Neural cell (in vitro differentiated cells): ENCODE data around the gene SPRR2F.

Experiments
- CTCF ChIP-seq: fragments of 450-650 bp; IDR thresholded peaks from 2 replicates; pipeline ENCODE4 v1.5.1; 2014; ENCODE audit warnings: antibody characterized with exemption, mild to moderate bottlenecking, moderate library complexity; ENCODE audit not compliant: poor library complexity, severe bottlenecking
- EP300 ChIP-seq: fragments of 450-650 bp; conservative IDR thresholded peaks from 2 replicates; pipeline ENCODE4 v1.6.1; 2014; ENCODE audit warnings: antibody characterized with exemption, mild to moderate bottlenecking, moderate library complexity; ENCODE audit not compliant: poor library complexity, severe bottlenecking
- EZH2 ChIP-seq: fragments of 200-600, 300-800 bp; shearing (Covaris generic), sonication (generic); IDR thresholded peaks from 2 replicates; pipeline ENCODE4 v1.6.1; 2014; ENCODE audit warnings: antibody characterized with exemption, low read length, borderline replicate concordance, mild to moderate bottlenecking; ENCODE audit not compliant: insufficient read depth, poor library complexity, severe bottlenecking
- MXI1 ChIP-seq: fragments of 450-650 bp; conservative IDR thresholded peaks from 2 replicates; pipeline ENCODE4 v1.6.1; 2014; ENCODE audit warnings: antibody characterized with exemption, mild to moderate bottlenecking; ENCODE audit not compliant: poor library complexity, severe bottlenecking
- POLR2AphosphoS5 ChIP-seq: IDR thresholded peaks from 2 replicates; pipeline ENCODE4 v1.6.1; 2012
- RAD21 ChIP-seq: fragments of 450-650 bp; conservative IDR thresholded peaks from 2 replicates; pipeline ENCODE4 v1.6.1; 2014; ENCODE audit warnings: antibody characterized with exemption, mild to moderate bottlenecking, moderate library complexity
- REST ChIP-seq: IDR thresholded peaks from 2 replicates; pipeline ENCODE4 v1.6.1; 2012; ENCODE audit warnings: borderline replicate concordance
- TAF1 ChIP-seq: IDR thresholded peaks from 2 replicates; pipeline ENCODE4 v1.6.1; 2012; ENCODE audit warnings: low read depth

- no peak for TF ChIP-seq RAD21
- no peak for TF ChIP-seq CTCF
- TF ChIP-seq POLR2AphosphoS5 = no peak
- no peak for TF ChIP-seq EZH2
- no peak for TF ChIP-seq EP300
- no peak for TF ChIP-seq TAF1
- no peak for TF ChIP-seq MXI1
- no peak for TF ChIP-seq REST
Observed at GRCh38 chr1:153081736-153082135, 31.6 kb downstream of the SPRR2F start.
